Glutamatergic neuron (in vitro differentiated cells): Measurements from ENCODE around the gene GUK1. TPM values are rescaled to one million over a fixed set of nuclear protein-coding genes. Genes with fewer than 3 reads are reported as not detected.

ENCODE experiments used
- DNase-seq: peaks from one replicate; pipeline ENCODE4 v3.0.0; 2022
- H3K27ac Mint-ChIP-seq: one replicate; pipeline ENCODE4 v1.8.0; 2020; ENCODE audit warnings: mild to moderate bottlenecking, mixed read lengths, inconsistent platforms; ENCODE audit not compliant: unreplicated experiment
- H3K27me3 Mint-ChIP-seq: one replicate; pipeline ENCODE4 v1.8.0; 2020; ENCODE audit warnings: mild to moderate bottlenecking, moderate library complexity, mixed read lengths, inconsistent platforms; ENCODE audit not compliant: unreplicated experiment
- H3K36me3 Mint-ChIP-seq: one replicate; pipeline ENCODE4 v1.8.0; 2020; ENCODE audit warnings: mild to moderate bottlenecking, mixed read lengths, inconsistent platforms; ENCODE audit not compliant: unreplicated experiment
- H3K4me1 Mint-ChIP-seq: one replicate; pipeline ENCODE4 v1.8.0; 2020; ENCODE audit warnings: mild to moderate bottlenecking, low read depth, mixed read lengths, inconsistent platforms; ENCODE audit not compliant: unreplicated experiment
- H3K4me3 Mint-ChIP-seq: one replicate; pipeline ENCODE4 v1.8.0; 2020; ENCODE audit warnings: mild to moderate bottlenecking, mixed read lengths, inconsistent platforms; ENCODE audit not compliant: unreplicated experiment
- H3K9me3 Mint-ChIP-seq: one replicate; pipeline ENCODE4 v1.8.0; 2020; ENCODE audit warnings: mild to moderate bottlenecking, moderate library complexity, mixed read lengths, inconsistent platforms; ENCODE audit not compliant: unreplicated experiment
- total RNA-seq: library from RNA; stranded (reverse); fragmentation: NEBNext Ultra II Directional; extraction: Animal tissue kit (Norgen Biotek cat#: 25700); gene quantifications from one replicate; pipeline ENCODE4 v1.2.1, GENCODE V29; 2021; ENCODE audit not compliant: unreplicated experiment
- TF ChIP-seq, protein P1 (sequence below): fragments of 200-600 bp; sonication (generic); IDR thresholded peaks from one replicate; pipeline ENCODE4 v1.5.0; 2021; ENCODE audit not compliant: partially characterized antibody, unreplicated experiment

Gene GUK1
- total RNA-seq, 1 donor from 2014 or later: 128 TPM

DNA sequence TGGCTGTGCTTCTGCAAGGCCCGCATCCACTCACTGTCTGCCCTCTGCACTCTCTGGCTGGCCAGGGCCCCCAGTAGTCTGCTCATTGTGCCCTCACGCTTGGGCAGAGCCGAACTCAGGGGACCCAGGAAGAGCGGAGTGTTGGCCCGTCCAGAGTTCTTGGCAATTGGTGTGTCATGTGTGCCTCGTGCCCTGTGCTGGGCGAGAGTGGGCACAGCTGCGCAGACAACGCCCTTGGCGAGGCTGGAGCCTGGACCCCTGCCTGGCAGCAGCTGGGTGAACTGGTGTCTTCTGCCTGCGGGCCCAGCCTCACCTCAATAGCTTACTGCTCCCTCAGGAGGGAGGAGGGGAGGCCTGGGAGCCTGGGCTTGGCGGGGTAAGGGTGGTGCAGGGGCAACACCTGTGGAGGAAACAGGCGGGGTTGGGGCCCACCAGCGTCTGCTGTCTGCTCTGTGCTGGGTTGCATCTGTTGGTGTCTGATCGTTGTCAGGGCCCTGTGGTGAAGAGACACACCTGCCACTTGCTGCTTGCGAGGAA lies 2.1 kb downstream of the GUK1 start:
- H3K27ac Mint-ChIP-seq: no peak overlapping the region
- no peaks in the 10 kb centered on the region for H3K36me3 Mint-ChIP-seq
- DNase-seq: no peak
- H3K9me3 Mint-ChIP-seq: peaks cover 14% of the 10 kb centered on the region
- no peak overlapping the region for H3K4me3 Mint-ChIP-seq
- TF ChIP-seq, protein P1, sequence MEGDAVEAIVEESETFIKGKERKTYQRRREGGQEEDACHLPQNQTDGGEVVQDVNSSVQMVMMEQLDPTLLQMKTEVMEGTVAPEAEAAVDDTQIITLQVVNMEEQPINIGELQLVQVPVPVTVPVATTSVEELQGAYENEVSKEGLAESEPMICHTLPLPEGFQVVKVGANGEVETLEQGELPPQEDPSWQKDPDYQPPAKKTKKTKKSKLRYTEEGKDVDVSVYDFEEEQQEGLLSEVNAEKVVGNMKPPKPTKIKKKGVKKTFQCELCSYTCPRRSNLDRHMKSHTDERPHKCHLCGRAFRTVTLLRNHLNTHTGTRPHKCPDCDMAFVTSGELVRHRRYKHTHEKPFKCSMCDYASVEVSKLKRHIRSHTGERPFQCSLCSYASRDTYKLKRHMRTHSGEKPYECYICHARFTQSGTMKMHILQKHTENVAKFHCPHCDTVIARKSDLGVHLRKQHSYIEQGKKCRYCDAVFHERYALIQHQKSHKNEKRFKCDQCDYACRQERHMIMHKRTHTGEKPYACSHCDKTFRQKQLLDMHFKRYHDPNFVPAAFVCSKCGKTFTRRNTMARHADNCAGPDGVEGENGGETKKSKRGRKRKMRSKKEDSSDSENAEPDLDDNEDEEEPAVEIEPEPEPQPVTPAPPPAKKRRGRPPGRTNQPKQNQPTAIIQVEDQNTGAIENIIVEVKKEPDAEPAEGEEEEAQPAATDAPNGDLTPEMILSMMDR: no peak
- peaks cover 12% of the 10 kb centered on the region for H3K4me1 Mint-ChIP-seq
- peaks cover 14% of the 10 kb centered on the region for H3K27me3 Mint-ChIP-seq

DNA sequence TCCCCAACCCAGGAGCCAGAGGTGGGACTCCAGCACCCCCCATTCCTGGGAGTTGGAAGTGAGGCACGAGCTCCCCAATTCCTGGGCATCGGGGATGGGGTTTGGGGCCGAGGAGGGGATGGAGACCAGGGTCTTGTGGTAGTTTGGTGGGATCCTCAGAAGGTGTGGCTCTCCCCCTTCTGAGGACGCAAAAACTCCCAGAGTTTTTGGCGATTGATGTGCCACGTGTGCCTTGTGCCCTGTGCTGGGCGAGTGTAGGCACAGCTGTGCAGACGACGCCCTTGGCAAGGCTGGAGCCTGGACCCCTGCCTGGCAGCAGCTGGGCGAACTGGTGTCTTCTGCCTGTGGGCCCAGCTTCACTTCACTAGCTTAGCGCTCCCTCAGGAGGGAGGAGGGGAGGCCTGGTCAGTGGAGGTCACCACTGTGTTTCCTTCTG lies 2.6 kb downstream of the GUK1 start:
- Mint-ChIP-seq H3K27ac (no peak overlapping the region), H3K9me3 (peaks cover 14% of the 10 kb centered on the region), H3K36me3 (no peaks in the 10 kb centered on the region), H3K27me3 (peaks cover 14% of the 10 kb centered on the region), H3K4me1 (peaks cover 12% of the 10 kb centered on the region), H3K4me3 (no peak overlapping the region)
- TF ChIP-seq, protein P1: no peak
- DNase-seq: no peak

DNA sequence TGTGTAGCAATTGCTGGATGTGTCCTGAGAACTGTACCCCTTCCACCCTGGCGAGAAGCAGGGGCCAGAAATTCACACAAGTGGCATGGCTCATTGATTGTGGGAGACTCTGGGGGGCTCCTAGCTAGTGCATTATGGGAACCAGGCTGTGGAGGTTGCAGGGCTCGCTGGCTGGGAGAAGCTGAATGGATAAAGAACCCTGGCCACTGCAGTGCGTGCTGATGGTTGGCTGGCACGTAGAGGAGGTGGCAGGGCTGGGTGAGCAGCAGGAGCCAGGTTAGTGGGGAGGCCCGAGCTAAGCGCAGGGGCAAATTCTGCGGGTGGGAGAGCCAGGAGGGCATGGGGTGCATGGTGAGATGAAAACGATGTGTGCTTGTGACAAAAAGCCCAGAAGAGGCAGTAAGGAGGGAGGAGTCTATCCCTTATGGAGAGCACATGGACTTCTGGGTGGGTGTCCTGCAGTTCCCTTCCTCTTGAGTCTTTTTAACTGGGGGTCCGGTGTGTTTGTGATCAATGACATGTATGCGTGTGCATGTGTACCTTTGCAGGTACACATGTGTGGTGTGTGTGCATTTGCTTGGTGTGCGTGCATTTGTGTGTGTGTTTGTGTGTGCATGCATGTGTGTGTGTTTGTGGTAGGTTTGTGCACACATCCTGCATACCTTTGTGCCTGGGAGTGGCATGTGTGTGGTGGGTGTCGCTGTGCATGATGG lies 3.6 kb downstream of the GUK1 start:
- H3K27ac Mint-ChIP-seq: peak overlapping the region; percentile 55
- H3K36me3 Mint-ChIP-seq: no peaks in the 10 kb centered on the region
- peak overlapping the region; percentile 61 for H3K4me3 Mint-ChIP-seq
- TF ChIP-seq, protein P1: no peak
- no peak for DNase-seq
- H3K9me3 Mint-ChIP-seq: peaks cover 14% of the 10 kb centered on the region
- H3K27me3 Mint-ChIP-seq: peaks cover 14% of the 10 kb centered on the region
- H3K4me1 Mint-ChIP-seq: peaks cover 12% of the 10 kb centered on the region

DNA sequence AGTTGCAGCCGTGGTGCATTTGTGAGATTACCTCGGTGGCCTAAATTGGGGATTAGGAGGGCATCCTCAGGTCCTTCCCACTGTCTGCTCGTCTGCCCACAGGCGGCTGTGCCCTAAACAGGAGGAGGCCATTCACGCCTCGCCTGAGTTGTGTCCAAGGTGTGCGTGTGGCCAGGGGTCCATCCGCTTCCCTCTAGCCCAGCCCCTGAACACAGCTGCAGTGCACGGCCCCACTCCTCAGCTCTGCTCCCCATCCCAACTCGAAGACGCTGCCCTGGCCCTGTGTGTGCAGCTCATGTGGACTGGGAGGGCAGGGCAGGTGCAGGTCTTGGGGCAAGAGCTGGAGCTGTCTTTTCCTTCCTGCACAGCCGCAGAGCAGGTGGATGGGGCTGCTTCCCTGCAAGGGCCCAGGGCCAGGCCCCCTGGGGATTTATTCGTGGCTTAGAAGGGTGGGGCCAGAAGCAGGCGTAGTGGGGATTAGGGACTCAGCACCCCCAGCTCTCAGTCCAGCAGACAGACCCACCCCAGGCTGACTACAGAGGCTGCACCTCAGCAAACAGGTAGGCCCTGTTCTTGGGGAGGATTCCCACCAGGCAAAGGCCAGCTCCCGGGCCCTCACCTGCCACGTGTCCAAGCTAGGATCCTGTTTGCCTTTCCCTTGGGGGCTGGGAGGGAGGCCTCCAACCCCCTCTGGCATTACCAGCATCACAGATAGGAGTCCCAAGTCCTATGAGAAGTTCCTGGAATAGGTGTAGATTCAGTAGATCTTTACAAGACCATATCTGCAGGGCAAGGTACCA lies 4.3 kb downstream of the GUK1 start:
- no peak for DNase-seq
- TF ChIP-seq, protein P1: no peak
- no peaks in the 10 kb centered on the region for H3K36me3 Mint-ChIP-seq
- peaks cover 12% of the 10 kb centered on the region for H3K4me1 Mint-ChIP-seq
- peaks cover 13% of the 10 kb centered on the region for H3K27me3 Mint-ChIP-seq
- peaks cover 14% of the 10 kb centered on the region for H3K9me3 Mint-ChIP-seq
- no peak overlapping the region for H3K27ac Mint-ChIP-seq
- no peak overlapping the region for H3K4me3 Mint-ChIP-seq

DNA sequence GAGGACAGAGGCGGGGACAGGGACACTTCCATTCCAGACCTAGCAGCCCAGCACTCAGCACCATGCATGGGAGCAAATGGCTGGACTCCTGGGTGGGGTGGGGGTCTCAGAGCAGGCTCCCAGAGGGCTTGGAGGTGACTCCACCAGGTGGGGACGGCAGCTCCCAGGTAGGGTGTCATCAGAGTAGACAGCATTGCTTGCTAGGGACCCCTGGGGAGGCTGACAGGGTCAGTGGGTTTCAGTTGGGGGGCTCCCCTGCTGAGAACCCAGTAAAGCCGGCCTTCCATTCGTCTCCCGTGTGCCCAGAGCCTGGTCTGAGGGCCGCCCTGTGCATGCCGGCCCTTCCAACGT lies 4.9 kb downstream of the GUK1 start:
- no peak overlapping the region for H3K4me3 Mint-ChIP-seq
- no peak overlapping the region for H3K27ac Mint-ChIP-seq
- H3K36me3 Mint-ChIP-seq: no peaks in the 10 kb centered on the region
- peaks cover 7% of the 10 kb centered on the region for H3K27me3 Mint-ChIP-seq
- TF ChIP-seq, protein P1: no peak
- peaks cover 9% of the 10 kb centered on the region for H3K9me3 Mint-ChIP-seq
- peaks cover 12% of the 10 kb centered on the region for H3K4me1 Mint-ChIP-seq
- DNase-seq: no peak
